EH (cell line): ENCODE measurements around the gene CABP5.
A peak's percentile ranks its signal among the peaks of the same experiment; 100 is the strongest.
"Not testable (repeated sequence)": the region's sequence is repeated elsewhere in the genome, so short reads cannot be mapped to it uniquely, and the experiment has no call there.

ENCODE experiments used
- DNase-seq: peaks from one replicate; pipeline ENCODE4 v3.0.0-alpha.2; 2015; ENCODE audit warnings: low read depth

Gene CABP5

DNA sequence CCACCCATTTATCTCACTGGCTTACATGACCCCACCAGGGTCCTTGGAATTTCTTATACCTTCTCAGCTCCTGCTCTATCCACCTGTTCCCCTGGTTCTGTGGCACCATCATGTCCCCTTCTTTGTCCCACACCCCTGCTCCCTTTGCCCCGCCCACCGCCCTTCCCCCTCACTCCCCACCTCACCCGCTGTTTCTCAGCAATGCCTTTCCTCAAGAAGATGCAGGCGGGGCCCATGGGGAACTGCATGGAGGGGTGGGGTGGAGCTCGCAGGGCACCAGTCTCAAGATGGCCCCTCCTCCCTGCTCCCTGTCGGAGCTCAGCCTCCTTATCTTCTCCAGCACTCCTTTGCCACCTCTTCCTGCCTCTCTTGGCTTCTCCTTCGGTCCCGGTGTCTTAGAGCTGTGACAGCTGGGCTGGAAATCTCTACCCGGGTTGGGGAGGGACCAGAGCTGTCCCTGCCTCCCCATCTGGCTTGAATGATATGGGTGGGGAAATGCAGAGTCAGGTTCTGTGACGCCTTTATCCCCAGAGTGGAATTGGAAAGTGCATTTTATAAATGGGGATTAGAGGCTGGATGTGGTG is at the start of gene CABP5:
Gene CABP5, minus strand, starts transcription at position 405 of the 584 bp plus-strand sequence. Its CDS starts 157 bp downstream, at position 248.
- no peak for DNase-seq

GRCh38 chr19:48091111-48091718 is 47.3 kb upstream of the CABP5 start:
- peak; percentile 98 for DNase-seq

DNA sequence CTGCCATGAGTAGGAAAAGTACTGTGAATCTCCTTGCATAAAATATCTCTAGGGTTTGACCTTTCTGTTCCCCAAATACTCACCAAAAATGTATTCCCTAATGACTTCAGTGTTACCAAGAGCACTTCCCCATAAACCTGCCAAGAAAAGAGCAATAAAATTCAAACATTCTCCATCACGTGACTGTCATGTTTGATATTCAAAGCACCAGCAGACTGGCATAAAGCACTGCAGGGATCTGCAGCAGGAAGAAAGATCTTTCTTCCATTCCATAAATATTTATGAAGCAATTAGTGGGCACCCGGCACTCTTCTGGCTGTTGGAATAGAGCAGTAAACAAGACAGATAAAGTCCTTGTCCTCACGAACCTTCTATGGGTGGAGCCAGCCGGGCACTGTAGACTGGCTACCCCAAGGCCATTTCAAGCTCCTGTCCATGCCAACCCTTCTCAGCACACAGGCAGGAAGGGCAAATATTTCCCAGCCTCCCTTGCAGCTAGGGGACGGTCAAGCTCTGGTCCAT is 46.5 kb upstream of the CABP5 start:
- peak; percentile 93 for DNase-seq

DNA sequence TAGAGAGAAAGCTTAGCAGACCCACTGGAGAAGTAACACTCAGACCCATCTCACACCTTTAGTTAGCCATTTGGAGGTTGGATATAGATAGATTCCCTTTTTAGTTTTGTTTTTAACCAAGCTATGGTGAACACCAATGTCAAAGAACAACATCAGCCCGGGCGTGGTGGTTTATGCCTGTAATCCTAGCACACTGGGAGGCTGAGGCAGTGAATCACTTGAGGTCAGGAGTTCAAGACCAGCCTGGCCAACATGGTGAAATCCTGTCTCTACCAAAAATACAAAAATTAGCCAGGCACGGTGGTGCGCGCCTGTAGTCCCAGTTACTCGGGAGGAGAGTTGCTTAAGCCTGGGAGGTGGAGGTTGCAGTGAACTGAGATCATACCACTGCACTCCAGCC is 45.1 kb upstream of the CABP5 start:
- DNase-seq: not testable (repeated sequence)

DNA sequence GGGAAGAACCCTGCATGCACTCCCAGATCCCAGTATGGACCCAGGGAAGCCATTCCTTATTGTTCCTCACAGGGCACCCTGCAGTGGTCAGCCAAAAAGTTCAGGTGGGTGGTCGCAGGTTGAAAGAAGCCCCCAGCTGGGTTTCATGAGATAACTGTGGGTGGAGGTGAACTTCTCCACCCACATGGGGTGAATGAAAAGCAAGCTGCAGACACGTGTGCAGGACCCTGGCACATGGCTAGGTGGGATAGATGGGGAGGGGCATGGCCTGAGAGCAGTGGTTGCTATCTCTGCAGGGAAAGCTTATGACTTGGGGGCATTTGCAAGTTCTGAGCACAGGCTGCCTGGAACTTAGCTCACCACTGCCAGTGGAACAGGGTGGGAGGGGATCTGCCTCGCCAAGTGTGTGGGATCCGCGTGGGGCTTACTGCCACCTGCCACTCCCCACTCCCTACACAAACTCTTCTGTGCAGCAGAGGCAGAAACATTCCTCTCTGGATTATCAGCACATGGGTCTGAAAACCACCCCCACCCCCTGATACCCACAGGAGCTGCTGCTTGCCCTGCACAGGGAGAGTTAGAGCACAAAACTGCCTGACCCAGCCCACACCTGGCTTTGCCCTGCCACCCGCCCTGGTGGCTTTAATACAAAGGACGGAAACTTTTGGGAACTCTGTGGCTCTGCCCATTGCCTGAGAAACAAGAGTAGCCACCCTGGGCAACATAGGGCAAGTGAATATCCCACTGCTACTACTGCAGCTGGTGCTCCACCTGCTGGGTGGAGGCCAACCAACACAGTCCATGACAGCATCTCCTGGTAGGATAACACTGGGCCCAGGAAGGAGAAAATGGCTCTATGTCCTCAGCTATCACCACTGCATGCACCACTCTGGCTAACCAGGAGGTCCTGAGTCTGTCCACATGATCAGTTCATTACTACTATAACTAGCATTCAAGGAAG is 42.3 kb upstream of the CABP5 start:
- no peak for DNase-seq

- DNase-seq: peak; percentile 44
These were observed 41.2 kb upstream of the CABP5 start for GRCh38 chr19:48085076-48085475.

GRCh38 chr19:48081106-48081505 is 37.2 kb upstream of the CABP5 start:
- DNase-seq: peak; percentile 51

- DNase-seq: not testable (repeated sequence)
These were observed 26.4 kb upstream of the CABP5 start for GRCh38 chr19:48070177-48070769.

GRCh38 chr19:48069435-48069834 is 25.6 kb upstream of the CABP5 start:
- no peak for DNase-seq

DNA sequence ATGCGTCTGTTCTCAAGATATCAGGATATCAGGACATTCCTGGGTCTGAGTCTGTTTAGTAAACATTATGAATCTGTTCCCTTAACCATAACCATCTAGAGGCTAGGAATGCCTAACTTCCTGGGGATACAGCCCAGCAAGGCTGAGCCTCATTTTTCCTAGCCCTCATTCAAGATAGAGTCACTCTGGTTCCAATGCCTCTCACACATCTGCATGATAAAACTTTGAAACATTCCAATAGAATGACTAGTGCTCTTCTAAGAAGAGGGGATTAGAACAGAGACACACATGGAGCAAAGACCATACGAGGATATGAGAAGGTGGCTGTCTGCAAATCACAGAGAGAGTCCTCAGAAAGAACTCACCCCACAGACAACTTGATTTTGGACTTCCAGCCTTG is 20.6 kb upstream of the CABP5 start:
- DNase-seq: peak; percentile 53

DNA sequence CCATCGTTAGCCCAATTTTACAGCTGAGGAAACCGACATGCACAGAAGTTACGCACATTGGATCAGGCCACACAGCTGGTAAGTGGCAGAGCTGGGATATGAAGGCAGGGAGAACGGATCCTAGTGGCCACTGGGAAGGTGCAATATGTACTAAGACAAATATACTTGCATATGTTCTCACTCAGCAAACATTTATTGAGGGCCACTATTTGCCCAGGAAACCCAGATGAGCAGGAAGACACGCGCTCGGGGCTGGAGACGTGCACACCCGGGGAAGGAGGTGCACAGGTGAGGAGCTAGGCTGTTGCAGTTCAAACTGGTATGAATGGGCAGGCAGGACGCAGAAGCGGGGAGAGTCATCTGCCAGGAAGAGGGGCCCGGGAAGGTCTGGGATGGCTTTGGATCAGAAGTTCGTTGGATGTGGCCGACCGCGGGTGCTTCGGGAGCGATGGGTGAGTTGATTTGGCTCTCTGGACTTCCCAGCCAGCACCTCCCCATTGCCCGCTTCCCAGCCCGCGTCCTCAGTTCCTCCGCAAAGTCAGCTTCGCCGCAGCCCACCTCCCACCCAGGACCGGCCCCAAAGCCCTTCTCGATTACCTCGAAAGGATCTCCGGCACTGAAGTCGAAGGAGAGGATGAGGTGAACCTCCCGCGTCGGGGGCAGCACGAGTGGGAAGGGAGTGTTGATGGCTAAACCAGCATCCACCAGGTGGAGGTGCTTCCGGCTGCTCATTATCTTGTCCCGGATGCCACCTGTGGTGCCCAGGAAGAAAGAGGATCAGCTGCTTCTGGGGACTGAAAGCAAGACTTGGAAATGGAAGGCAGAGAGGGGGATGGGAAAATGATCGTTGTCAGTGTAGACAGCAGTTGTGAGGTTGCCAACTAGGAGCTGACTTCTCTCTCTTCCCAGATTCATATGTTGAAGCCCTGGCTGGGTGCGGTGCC is 17.8 kb upstream of the CABP5 start:
- no peak for DNase-seq

GRCh38 chr19:48060381-48060780 is 16.5 kb upstream of the CABP5 start:
- DNase-seq: no peak

DNA sequence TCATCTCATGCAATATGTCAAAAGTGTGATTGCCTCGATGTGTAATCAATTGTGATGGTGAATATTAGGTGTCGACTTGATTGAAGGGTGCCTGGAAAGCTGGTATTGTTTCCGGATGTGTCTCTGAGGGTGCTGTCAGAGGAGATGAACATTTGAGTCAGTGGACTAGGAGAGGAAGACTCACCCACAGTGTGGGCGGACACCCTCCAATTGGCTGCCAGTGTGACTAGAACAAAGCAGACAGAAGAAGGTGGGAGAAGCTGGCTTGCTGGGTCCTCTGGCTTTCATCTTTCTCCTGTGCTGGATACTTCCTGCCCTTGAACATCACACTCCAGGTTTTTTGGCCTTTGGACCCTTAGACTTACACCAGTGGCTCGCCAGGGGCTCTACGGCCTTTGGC is 15.5 kb upstream of the CABP5 start:
- DNase-seq: no peak

DNA sequence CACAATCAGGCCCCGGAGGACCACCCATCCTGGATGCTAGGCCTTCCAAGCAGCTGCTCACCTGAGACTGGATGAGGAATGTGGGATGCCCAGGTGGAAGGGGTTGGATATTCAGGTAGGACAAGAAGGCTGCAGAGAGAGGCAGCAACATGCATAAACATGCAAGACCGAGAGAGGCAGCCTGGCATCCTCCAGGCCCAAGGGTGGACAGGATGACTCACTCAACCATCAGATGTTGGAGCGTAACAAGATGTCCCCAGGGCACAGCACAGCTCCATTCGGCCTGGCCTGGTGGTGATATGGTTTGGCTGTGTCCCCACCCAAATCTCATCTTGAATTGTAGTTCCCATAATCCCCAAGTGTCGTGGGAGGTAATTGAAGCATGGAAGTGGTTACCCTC is 10.0 kb upstream of the CABP5 start:
- DNase-seq: peak; percentile 28

DNA sequence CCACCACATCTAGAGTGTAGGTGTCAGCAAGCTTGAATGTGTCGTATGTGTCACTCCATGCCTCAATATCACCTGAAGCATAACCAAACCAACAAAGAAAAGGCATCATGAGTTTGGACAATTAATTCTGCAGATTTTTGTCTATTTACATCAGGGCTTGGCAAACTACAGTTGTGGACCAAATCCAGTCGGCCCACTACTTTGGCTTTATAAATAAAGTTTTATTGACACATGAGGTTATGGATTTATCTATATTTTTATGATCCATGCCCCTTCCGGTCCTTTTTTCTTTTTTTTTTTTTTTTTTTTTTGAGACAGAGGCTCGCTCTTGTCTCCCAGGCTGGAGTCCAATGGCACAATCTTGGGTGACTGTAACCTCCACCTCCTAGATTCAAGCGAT is 9.2 kb upstream of the CABP5 start:
- no peak for DNase-seq

DNA sequence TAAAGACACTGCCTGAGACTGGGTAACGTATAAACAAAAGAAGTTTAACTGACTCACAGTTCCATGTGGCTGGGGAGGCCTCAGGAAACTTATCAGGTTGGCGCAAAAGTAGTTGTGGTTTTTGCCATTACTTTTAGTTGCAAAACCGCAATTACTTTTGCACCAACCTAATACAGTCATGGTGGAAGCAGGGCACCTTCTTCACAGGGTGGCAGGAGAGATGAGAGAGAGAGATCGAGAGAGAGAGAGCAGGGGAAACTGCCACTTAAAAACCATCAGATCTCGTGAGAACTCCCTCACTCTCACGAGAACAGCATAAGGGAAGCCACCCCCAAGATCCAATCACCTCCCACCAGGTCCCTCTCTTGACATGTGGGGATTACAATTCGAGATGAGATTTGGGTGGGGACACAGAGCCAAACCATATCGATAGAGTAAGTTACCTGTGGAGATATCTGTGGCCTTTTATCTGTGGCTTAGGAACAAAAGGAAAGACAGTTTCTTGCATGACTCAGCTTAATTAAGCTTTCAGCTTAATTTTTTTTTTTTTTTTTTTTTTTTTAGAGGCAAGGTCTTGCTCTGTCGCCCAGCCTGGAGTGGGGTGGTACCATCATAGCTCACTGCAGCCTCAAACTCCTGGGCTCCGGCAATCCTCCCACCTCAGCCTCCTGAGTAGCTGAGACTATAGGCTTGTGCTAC is 7.6 kb upstream of the CABP5 start:
- DNase-seq: no peak

GRCh38 chr19:48044561-48044960 is 682 bp upstream of the CABP5 start:
- DNase-seq: peak; percentile 5

DNA sequence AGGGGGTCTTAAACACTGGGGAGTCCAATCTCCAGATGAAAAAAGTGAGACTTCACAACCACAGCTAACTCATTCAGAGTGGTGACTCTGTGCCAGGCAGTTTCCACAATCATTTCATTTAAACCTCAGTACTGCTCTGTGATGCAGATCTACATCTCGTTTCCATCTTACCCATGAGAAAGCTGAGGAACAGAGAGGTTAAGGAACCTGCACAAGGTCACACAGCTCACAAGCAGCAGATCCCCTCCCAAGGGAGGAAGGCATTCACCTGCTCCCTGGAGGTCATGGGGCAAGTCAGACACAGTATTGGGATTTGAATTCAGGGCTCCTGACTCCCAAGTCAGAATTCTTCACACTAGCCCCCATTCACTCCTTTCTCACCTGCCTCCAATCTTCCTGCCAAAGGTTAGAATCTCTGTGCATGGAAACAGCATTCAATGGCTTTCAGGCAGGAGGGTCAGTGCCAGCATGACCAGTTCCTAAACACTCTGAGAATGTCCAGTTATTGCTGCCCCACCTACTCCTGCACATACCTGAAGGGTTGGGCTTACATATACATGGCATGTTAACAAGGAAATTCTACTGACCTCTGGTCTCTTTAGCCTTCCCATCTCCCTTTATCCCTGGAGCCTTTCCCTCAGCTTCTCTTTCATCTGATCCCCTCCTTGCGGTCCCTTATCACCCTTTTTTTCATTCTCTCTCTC is 1.9 kb downstream of the CABP5 start:
- DNase-seq: no peak

- no peak for DNase-seq
These were observed 7.1 kb downstream of the CABP5 start for GRCh38 chr19:48036765-48037164.

DNA sequence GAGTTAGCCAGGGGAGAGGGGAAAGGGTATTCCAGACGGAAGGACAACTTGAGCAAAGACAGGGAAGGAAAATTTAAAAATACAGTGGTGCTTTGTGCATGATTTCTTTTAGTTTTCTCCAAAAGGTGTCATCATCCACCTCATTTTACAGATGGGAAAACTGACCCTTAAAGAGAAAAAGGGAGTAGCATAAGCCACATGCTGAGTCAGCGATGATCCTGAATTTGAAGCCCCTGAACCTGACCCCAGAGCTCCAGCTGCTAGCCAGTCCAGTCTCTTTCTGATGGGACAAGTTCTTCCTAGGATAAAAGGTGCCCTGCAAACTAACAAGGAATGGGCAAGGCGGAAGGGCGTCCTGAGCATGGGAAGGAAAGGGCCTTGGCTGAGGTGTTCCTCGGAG is 10.3 kb downstream of the CABP5 start:
- DNase-seq: no peak
